ENCODE data around the gene HTR5A. TPM values are rescaled to one million over a fixed set of nuclear protein-coding genes. Genes with fewer than 3 reads are reported as not detected.

HTR5A gene
- total and polyA plus RNA-seq, 2 donors (not counting 1 experiment from before 2014, with no cell fraction given): not detected

- peaks cover 0 to 3% (median 0%) of the 10 kb centered on the region in 4 experiments for H3K27me3 ChIP-seq (replicated peaks in 1 of 4; ENCODE audit: control extremely low read depth in 1 of 4, control insufficient read depth in 3 of 4, insufficient read depth in 4 of 4, low read length in 3 of 4)
- H3K4me3 ChIP-seq (ENCODE audit: control extremely low read depth in 1 of 5, extremely low read depth in 1 of 5, insufficient read depth in 1 of 5, low read depth in 2 of 5, low read length in 4 of 5): no peak overlapping the region
- no peak overlapping the region for H3K4me2 ChIP-seq (replicated peaks; ENCODE audit: low read depth, low read length, poor library complexity, severe bottlenecking)
- Mint-ChIP-seq H3K4me1 (peaks cover 5% of the 10 kb centered on the region), H3K27ac (no peak overlapping the region), H3K4me3 (no peak overlapping the region), H3K27me3 (peaks cover 13% of the 10 kb centered on the region), H3K9me3 (ENCODE audit: insufficient read depth) (peaks cover 6% of the 10 kb centered on the region)
- H3K9me3 ChIP-seq (ENCODE audit: control extremely low read depth in 1 of 3, control insufficient read depth in 2 of 3, insufficient read depth in 1 of 3, low read length in 2 of 3): peaks cover 0 to 15% (median 0%) of the 10 kb centered on the region in 3 donors
- no peak for TF ChIP-seq CTCF (IDR thresholded peaks at IDR 0.05)
- TF ChIP-seq EZH2 (IDR thresholded peaks at IDR 0.05; ENCODE audit: borderline replicate concordance, insufficient read depth, low read depth, low read length, poor library complexity, severe bottlenecking): no peak
- H3K9ac ChIP-seq (ENCODE audit: low read length): no peak overlapping the region
- DNase-seq (no peak), ATAC-seq (ENCODE audit: low read depth) (no peak)
- no peaks in the 10 kb centered on the region for H3K4me1 ChIP-seq (ENCODE audit: control insufficient read depth in 2 of 2, insufficient read depth in 2 of 2, low read length in 2 of 2)
- H3K27ac ChIP-seq (ENCODE audit: low read length in 2 of 2): no peak overlapping the region
- H3K36me3 ChIP-seq (replicated peaks in 1 of 2; ENCODE audit: control extremely low read depth in 1 of 2, control insufficient read depth in 1 of 2, extremely low read depth in 1 of 2, insufficient read depth in 2 of 2, low read length in 1 of 2): no peaks in the 10 kb centered on the region
- 53% methylated on average over 3 of the region's 5 CpGs for WGBS (ENCODE audit: insufficient coverage)
- intact Hi-C loops (cut with micrococcal nuclease): no loop called here
- H4K20me1 ChIP-seq (ENCODE audit: control insufficient read depth, insufficient read depth, low read length, poor library complexity, severe bottlenecking): no peaks in the 10 kb centered on the region
- H2AFZ ChIP-seq (ENCODE audit: insufficient read depth, low read depth, low read length, poor library complexity, severe bottlenecking): no peak overlapping the region
- ChIA-PET CTCF (no interaction called here), POLR2A (no interaction called here)
- H3K79me2 ChIP-seq (ENCODE audit: control insufficient read depth, insufficient read depth, low read length): no peaks in the 10 kb centered on the region
Observed at GRCh38 chr7:155122831-155123230, 52.7 kb downstream of the HTR5A start.

- Histone ChIP-seq H2AFZ (ENCODE audit: insufficient read depth, low read depth, low read length, poor library complexity, severe bottlenecking) (no peak overlapping the region), H3K27me3 (replicated peaks in 1 of 4; ENCODE audit: control extremely low read depth in 1 of 4, control insufficient read depth in 3 of 4, insufficient read depth in 4 of 4, low read length in 3 of 4) (peaks cover 0 to 6% (median 0%) of the 10 kb centered on the region in 4 experiments), H3K27ac (ENCODE audit: low read length in 2 of 2) (no peak overlapping the region), H3K4me2 (replicated peaks; ENCODE audit: low read depth, low read length, poor library complexity, severe bottlenecking) (no peak overlapping the region), H3K4me1 (ENCODE audit: control insufficient read depth in 2 of 2, insufficient read depth in 2 of 2, low read length in 2 of 2) (no peaks in the 10 kb centered on the region), H3K9ac (ENCODE audit: low read length) (no peak overlapping the region), H3K36me3 (replicated peaks in 1 of 2; ENCODE audit: control extremely low read depth in 1 of 2, control insufficient read depth in 1 of 2, extremely low read depth in 1 of 2, insufficient read depth in 2 of 2, low read length in 1 of 2) (no peaks in the 10 kb centered on the region), H3K79me2 (ENCODE audit: control insufficient read depth, insufficient read depth, low read length) (no peaks in the 10 kb centered on the region), H4K20me1 (ENCODE audit: control insufficient read depth, insufficient read depth, low read length, poor library complexity, severe bottlenecking) (no peaks in the 10 kb centered on the region), H3K4me3 (ENCODE audit: control extremely low read depth in 1 of 5, extremely low read depth in 1 of 5, insufficient read depth in 1 of 5, low read depth in 2 of 5, low read length in 4 of 5) (no peak overlapping the region), H3K9me3 (ENCODE audit: control extremely low read depth in 1 of 3, control insufficient read depth in 2 of 3, insufficient read depth in 1 of 3, low read length in 2 of 3) (peaks cover 0 to 15% (median 0%) of the 10 kb centered on the region in 3 donors)
- TF ChIP-seq CTCF (IDR thresholded peaks at IDR 0.05) (no peak), EZH2 (IDR thresholded peaks at IDR 0.05; ENCODE audit: borderline replicate concordance, insufficient read depth, low read depth, low read length, poor library complexity, severe bottlenecking) (no peak)
- ChIA-PET POLR2A (no interaction called here), CTCF (no interaction called here)
- WGBS (ENCODE audit: insufficient coverage): 67% methylated on average over 1 of the region's 1 CpG
- H3K4me1 Mint-ChIP-seq: peaks cover 5% of the 10 kb centered on the region
- peaks cover 13% of the 10 kb centered on the region for H3K27me3 Mint-ChIP-seq
- no peak overlapping the region for H3K27ac Mint-ChIP-seq
- no peak for DNase-seq
- peaks cover 6% of the 10 kb centered on the region for H3K9me3 Mint-ChIP-seq (ENCODE audit: insufficient read depth)
- no peak overlapping the region for H3K4me3 Mint-ChIP-seq
- ATAC-seq (ENCODE audit: low read depth): no peak
- intact Hi-C loops (cut with micrococcal nuclease): no loop called here
Observed at GRCh38 chr7:155123413-155123812, 53.3 kb downstream of the HTR5A start.
